MG63 (cell line): Measurements from ENCODE around the gene KLHL35. TPM values are rescaled to one million over a fixed set of nuclear protein-coding genes. Genes with fewer than 3 reads are reported as not detected.

Experiments
- DNase-seq: peaks from one replicate; pipeline ENCODE4 v3.0.0-alpha.2; 2020
- H3K27me3 ChIP-seq: fragments of 250-450 bp; sonication (Bioruptor Pico); 2 replicates; pipeline ENCODE4 v1.5.1; 2020; ENCODE audit warnings: mild to moderate bottlenecking, moderate library complexity
- H3K36me3 ChIP-seq: fragments of 250-450 bp; sonication (Bioruptor Pico); 2 replicates; pipeline ENCODE4 v1.5.1; 2020; ENCODE audit warnings: mild to moderate bottlenecking, moderate library complexity
- H3K4me3 ChIP-seq: fragments of 250-450 bp; sonication (Bioruptor Pico); 2 replicates; pipeline ENCODE4 v1.5.1; 2020; ENCODE audit warnings: mild to moderate bottlenecking, moderate library complexity
- H3K9me3 ChIP-seq: fragments of 250-450 bp; sonication (Bioruptor Pico); 2 replicates; pipeline ENCODE4 v1.5.1; 2020; ENCODE audit warnings: mild to moderate bottlenecking, moderate library complexity
- total RNA-seq: library from RNA; depleted of rRNA; stranded (reverse); fragments of >200 nt; shearing (Covaris generic); gene quantifications from 2 replicates; pipeline ENCODE4 v1.2.3, GENCODE V29; 2014; ENCODE audit warnings: low replicate concordance

The KLHL35 gene
- total RNA-seq, 1 experiment from 2014 or later, result 3.9 TPM

DNA sequence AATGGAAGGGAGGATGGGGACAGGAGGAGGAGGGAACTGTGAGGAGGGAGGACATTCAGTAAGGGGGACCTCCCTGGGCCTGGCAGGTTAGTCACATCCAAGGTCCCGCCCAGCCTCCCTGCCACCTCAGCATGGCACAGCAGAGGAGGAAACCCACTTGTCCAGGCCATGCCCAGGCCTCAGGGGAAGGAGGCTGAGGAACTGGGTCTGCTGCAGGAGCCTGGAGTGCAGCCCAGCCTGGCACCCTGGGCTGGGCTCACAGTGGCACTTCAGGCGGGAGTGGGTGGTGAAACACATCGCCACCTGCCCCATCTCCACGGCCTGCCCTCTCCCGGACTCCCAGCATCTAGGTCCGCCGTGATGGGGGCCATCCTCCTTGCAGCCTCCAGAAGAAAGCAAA is 17.2 kb upstream of the KLHL35 start:
- Histone ChIP-seq H3K9me3 (no peaks in the 10 kb centered on the region), H3K4me3 (no peak overlapping the region), H3K36me3 (no peaks in the 10 kb centered on the region), H3K27me3 (no peaks in the 10 kb centered on the region)
- no peak for DNase-seq

DNA sequence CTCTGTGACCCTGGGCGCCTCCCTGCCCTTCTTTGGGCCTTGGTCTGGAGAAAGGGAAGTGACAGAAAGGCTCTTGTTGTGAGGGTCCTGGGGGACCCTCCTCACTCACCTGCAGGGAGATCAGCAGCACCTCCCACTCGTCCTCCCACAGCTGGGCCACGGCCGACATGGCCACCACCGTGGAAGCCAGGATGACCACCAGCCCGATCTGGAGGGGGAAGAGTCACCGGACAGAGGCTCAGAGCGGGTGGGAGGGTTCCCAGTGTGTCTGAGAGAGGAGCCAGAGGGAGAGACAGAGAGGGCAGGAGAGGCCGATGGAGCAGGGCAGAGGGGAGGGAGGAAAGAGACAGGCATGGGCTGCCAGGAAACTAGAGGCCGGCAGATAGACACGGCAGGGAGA is 16.8 kb upstream of the KLHL35 start:
- Histone ChIP-seq H3K36me3 (no peaks in the 10 kb centered on the region), H3K27me3 (no peaks in the 10 kb centered on the region), H3K9me3 (no peaks in the 10 kb centered on the region), H3K4me3 (no peak overlapping the region)
- no peak for DNase-seq

DNA sequence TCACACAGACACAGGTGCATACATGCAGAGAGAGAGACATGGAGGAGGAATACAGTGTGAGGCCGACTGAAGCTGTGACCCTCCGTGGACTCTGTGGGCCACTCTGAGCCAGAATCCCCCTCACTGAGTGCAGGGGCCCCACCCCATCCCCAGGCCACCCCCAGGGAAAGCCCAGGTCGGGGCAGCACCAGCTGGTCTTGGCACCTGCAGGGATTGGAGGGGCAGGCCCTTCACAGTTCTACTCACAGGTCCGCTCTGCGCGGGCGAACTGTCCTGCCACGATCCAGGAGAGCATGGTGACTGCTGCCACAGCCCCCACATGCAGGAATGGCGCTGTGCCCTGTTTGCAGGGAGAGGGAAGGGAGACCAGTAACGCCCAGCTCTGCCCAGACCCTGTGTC is 16.3 kb upstream of the KLHL35 start:
- no peak for DNase-seq
- no peaks in the 10 kb centered on the region for H3K36me3 ChIP-seq

DNA sequence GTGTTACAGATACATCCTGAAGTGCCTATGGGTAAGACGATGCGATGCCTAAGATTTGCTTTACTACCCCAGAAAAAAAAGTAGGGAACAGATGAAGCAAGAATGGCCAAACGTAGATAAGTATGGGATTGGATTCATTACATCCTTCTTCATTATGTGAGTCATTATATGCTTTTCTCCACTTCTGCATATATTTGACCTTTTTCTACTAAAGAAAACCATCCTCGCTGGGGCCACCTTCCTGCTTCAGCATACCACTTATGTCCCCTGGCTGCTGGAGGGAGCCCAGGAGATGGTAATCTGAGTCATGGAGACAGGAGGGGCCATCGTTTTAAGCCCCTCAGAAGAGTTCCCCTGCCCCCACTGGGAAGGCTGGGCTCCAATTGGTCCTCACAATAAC is 14.4 kb upstream of the KLHL35 start:
- Histone ChIP-seq H3K4me3 (no peak overlapping the region), H3K27me3 (no peaks in the 10 kb centered on the region), H3K36me3 (no peaks in the 10 kb centered on the region), H3K9me3 (no peaks in the 10 kb centered on the region)
- DNase-seq, result no peak

More for the DNA sequence above, 16.3 kb upstream of the KLHL35 start:
- H3K9me3 ChIP-seq, result no peaks in the 10 kb centered on the region
- H3K27me3 ChIP-seq, result no peaks in the 10 kb centered on the region
- no peak overlapping the region for H3K4me3 ChIP-seq

DNA sequence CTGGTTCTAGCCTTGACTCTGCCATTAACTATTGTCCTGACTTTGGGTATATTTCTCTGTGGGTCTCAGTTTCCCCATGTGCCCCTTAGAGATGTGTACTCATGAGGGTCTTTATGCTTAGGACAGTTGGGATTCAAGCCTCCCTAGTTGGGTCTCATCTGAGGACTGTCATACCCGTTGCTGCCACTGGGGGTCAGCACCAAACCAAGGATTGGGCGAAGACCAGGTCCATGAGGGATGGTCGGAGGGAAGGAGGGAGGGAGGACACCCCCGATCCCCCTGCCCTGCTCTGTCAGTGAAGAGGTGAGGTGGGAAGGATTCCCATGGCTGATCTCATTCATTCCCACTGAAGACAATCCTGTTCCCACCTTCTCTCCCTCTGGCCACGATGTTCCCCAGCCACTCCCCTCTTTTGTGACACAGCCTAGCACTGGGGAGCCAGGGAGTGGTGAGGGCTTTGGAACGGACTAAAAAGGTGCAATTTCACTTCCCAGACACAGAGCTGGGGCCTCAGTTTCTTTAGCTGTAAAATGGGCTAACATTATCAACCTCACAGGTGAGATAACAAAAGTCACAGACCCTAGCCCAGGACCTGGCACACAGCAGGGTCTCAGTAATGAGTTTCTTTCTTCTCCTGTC is 12.4 kb upstream of the KLHL35 start:
- Histone ChIP-seq H3K4me3 (no peak overlapping the region), H3K9me3 (no peaks in the 10 kb centered on the region), H3K27me3 (no peaks in the 10 kb centered on the region), H3K36me3 (no peaks in the 10 kb centered on the region)
- peak; percentile 51 for DNase-seq

DNA sequence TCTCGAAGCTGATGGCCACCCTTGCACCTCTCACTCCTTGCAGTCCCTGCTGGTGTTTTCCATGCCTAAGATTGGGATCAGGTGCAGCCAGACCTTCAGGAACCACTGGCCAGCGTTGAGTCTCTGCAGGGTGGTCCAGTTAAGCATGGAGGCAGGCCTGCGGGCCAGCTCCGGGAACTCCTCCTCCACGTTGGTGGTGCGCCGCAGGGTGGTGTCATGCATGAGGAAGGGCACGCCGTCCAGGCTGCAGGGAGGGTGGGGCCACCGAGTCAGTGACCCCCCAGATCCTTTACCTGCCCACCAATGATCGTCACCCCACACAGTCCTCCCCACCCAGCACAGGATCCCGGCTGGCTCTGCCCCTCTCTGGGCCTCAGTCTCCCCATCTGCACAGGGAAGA is 10.0 kb upstream of the KLHL35 start:
- Histone ChIP-seq H3K27me3 (no peaks in the 10 kb centered on the region), H3K36me3 (no peaks in the 10 kb centered on the region), H3K9me3 (no peaks in the 10 kb centered on the region), H3K4me3 (no peak overlapping the region)
- DNase-seq, result no peak

DNA sequence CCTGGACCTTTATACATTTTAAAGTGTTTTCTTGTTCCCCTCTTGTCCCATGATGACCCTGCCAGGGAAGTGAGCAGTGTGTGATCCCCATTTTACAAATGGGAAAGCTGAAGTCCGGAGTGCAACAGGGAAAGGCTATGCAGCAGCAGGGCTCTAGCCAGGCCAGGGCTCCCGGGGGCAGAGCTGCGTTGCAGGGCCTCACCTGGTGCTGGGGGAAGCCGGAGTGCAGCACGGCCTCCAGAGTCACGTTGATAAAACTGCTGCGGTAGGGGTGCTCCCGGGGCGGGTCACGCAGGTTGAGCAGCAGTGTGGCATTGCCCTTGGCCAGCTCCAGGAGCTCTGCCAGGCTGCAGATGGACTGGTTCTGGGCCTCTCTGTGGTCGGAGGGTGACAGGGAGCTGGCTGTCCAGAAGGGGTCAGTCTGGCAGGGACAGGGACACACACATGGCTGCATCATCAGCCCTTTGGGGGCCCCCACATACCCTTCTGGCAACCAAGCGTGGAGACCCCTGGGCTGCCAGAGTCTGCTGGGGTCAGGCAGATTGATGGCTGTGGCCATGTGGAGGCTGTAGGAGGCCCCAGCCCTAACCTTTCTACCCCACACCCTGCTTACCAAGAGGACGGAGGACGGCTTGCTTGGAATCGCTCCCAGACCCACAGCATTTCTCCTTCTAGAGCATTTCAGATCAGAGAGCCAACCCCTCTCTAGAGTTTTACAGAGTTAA is 9.3 kb upstream of the KLHL35 start:
- no peak for DNase-seq
- no peak overlapping the region for H3K4me3 ChIP-seq
- no peaks in the 10 kb centered on the region for H3K9me3 ChIP-seq
- no peaks in the 10 kb centered on the region for H3K36me3 ChIP-seq
- H3K27me3 ChIP-seq, result no peaks in the 10 kb centered on the region

DNA sequence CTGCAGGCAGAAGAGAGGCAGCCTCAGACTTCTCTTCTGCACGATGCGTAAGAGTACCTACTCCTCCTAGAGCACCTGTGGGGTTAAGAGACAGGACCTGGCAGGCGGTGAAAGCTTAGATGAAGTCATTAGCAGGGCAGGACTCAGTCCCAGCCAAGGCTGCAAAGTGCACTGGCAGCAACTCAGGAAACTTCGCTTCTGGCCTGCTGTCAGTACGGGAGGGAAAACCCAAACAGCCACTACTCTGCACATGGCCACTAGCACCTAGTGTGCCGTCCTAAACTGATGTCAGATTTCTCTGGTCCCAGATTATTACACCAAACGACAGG is 8.8 kb upstream of the KLHL35 start:
- no peaks in the 10 kb centered on the region for H3K27me3 ChIP-seq
- DNase-seq, result no peak

DNA sequence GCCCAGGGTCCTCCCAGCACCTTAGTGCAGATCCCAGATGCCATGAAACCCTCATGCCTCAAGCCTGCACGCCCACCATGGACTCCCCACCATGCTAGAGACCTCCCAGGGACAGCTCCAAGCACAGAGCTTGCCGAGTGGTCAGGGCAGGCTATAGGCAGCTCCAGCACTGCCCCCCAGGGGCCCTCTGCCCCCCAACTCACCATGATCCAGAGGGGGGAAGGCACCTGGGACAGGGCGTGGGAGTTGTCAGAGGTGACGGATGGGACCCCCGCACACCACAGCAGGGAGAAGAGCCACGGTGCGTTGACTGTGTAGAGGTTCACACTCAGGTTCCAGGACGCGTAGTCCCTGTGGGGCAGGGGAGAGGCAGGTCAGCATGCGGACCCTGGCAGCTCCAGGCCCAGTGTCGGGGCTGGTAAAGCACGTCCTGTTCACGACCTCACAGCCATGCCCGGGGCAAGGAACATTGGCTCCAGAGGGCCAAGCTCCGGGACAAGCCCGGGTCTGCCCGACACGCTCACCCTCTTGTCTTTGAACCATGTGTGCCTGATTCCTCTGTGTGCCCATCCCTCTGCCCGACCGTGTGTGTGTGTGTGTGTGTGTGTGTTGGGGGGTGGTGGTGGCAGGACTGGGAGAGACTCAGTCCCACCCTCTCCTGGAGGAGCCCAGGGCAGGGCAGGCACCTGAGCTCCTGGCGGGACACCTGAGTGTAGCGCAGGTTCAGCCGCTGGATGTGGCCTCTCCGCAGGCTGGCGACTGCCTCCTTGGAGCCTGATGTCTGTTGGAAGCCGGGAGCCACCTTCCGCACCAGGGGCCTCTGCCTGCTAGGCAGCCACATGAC is 8.2 kb upstream of the KLHL35 start:
- no peaks in the 10 kb centered on the region for H3K9me3 ChIP-seq

More for the DNA sequence above, 8.8 kb upstream of the KLHL35 start:
- H3K36me3 ChIP-seq, result no peaks in the 10 kb centered on the region
- H3K4me3 ChIP-seq, result no peak overlapping the region
- H3K9me3 ChIP-seq, result no peaks in the 10 kb centered on the region

DNA sequence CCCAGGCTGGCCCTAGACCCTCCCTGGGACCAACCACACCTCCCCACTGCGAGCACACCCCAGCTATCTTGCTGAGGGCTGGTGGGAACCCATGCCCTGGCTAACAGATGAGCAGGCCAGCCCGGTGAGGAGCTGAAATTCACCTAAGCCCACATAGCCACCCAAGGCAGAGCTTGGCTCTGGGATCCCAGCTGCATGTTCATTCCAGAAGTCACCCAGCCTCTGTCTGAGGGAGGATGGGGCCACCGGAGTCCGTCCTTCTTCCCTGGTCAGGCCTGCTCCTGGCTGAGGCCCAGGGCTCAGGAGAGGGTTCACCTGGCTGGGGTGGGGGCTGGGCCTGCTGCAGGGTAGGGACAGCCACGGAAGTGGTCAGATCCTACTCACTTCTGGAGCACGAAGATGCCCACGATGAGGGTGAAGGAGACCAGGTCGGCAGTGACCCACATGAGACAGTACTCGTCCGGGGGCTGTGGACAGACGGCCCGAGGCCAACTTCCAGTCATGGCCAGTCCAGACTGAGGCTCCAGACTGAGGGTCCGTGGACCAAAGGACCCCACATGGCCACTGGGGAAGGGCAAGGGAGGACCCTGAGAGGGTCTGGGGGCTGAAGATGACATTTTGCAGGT is 6.6 kb upstream of the KLHL35 start:
- DNase-seq, result no peak
- Histone ChIP-seq H3K27me3 (no peaks in the 10 kb centered on the region), H3K9me3 (no peaks in the 10 kb centered on the region), H3K4me3 (no peak overlapping the region), H3K36me3 (no peaks in the 10 kb centered on the region)

More for the DNA sequence above, 8.2 kb upstream of the KLHL35 start:
- DNase-seq, result no peak
- no peaks in the 10 kb centered on the region for H3K27me3 ChIP-seq
- no peaks in the 10 kb centered on the region for H3K36me3 ChIP-seq
- no peak overlapping the region for H3K4me3 ChIP-seq

DNA sequence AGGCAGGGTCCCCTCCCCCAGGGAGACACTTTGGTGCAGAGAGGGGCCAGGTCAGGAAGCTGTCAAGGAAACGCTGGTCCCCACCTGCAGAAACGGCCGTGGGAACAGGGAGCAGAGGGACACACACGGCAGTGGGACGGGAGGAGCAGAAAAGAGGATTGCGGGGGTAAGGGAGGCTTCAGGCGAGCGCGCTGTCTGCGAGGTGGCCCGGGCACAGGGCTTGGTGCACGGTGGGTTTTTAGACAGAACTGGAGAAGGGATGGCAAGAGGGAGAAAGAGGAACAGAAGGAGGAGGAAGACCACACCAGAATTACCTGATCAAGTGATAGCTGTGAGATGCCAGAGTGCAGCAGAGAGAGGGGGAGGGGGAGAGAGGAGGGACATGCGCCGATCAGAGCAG is 6.0 kb upstream of the KLHL35 start:
- no peak overlapping the region for H3K4me3 ChIP-seq
- H3K36me3 ChIP-seq, result no peaks in the 10 kb centered on the region
- H3K27me3 ChIP-seq, result no peaks in the 10 kb centered on the region
- DNase-seq, result no peak
- no peaks in the 10 kb centered on the region for H3K9me3 ChIP-seq

DNA sequence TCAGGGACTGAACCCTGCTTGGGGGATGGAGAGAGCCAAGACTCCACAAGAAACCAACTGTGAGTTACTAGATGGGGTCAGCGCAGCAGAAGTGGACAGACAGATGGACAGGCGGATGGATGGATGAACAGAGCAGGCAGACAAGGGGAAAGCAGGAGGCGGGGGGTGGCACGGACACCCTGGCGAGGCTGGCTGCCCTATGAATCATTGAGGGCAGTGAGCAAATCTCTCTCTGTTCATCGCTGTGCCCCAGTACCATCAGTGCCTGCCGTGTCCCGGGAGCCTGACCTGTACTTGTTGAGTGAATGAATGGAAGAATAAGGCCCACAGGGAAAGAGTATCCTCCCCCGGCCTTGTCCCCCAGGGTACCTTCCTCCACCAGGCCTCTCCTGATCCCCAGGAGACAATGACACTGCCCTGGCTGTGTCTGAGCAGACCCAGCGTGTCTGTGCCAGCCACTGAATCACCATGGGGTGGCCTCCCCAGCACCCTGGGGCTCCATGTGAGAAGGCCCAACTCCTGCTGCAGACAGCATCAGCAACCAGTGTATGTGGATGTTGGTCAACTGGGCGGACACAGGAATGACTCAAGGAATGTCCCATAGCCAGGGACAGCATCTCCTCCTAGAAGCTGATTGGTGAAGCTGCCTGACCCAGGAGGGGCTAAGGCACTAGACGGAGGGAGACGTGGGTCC is 5.1 kb upstream of the KLHL35 start:
- H3K4me3 ChIP-seq, result no peak overlapping the region
- DNase-seq, result no peak
- H3K9me3 ChIP-seq, result no peaks in the 10 kb centered on the region
- no peaks in the 10 kb centered on the region for H3K36me3 ChIP-seq
- no peaks in the 10 kb centered on the region for H3K27me3 ChIP-seq

DNA sequence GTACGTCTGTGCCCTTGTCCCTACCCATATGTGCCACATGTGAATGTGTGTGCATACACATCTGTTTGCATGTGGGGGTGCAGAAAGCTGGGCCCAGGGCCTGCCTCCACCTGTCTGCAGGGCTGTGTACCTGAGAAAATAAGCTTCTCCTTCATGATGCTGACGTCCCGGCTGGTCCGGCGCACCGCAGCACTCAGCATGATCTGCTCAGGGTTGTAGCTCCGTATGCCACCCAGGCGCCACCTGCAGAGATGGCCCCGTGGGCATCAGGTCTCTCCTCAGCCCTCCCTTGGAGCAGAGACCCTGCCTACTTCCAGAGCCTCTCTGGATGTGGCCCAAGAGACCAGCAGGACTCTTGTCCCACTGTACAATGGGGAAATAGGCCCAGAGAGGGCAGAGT is 3.8 kb upstream of the KLHL35 start:
- DNase-seq, result no peak
- Histone ChIP-seq H3K27me3 (no peaks in the 10 kb centered on the region), H3K9me3 (no peaks in the 10 kb centered on the region), H3K36me3 (no peaks in the 10 kb centered on the region), H3K4me3 (no peak overlapping the region)

DNA sequence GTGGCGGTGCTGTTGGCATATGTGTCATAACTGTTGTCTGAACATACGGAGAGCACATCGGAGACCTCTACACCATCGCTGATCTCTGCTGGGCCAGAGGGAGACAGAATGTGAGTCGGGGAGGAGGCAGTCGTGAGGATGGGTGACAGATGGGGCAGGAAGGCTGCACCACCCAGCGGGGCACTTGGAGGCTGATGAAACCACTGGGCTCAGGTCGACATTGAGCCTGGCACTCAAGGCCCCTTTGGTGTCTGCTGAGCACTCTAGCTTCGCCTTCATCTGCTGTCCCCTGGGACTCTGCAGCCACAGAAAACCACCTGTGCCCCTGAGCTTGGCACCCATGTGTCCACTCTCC is 2.5 kb upstream of the KLHL35 start:
- Histone ChIP-seq H3K4me3 (no peak overlapping the region), H3K27me3 (peaks cover 3% of the 10 kb centered on the region; the same call in 1 of the 2 replicates), H3K9me3 (no peaks in the 10 kb centered on the region), H3K36me3 (no peaks in the 10 kb centered on the region)
- no peak for DNase-seq

DNA sequence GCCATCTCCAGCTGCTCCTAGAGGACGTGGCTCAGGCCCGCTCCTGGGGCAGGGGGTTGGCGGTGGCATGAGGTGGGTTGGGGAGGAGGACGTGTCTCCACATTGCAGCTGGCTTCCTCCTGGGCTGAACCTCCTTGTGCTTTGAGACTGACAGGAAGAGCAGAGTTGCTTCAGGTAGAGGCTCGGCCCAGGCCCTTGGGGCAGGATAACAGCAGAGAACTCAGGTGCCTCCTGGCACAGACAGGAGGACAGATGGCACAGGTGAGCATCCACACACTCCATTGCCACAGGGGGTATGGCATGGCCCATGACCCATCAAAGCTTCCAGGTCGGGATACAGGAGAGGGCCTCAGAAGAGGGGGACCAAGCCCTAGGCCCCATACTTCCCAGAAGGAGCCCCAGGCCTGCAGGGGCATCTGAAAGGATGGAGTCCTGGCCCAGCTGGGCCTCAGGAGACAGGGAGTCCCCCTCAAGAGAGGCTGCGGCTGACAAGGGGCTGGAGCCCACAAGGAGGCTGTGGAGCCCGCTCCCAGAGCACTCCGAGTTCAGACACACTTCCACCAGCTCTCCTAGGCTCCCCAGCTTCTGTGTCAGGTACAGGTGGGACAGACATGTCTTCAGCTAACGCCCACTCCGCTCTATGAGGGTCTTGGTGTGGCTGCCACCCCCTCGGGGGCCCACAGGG is 2.0 kb upstream of the KLHL35 start:
- H3K9me3 ChIP-seq, result no peaks in the 10 kb centered on the region
- no peaks in the 10 kb centered on the region for H3K36me3 ChIP-seq
- no peak overlapping the region for H3K4me3 ChIP-seq
- no peak for DNase-seq
- H3K27me3 ChIP-seq, result peaks cover 5% of the 10 kb centered on the region; the same call in 1 of the 2 replicates

DNA sequence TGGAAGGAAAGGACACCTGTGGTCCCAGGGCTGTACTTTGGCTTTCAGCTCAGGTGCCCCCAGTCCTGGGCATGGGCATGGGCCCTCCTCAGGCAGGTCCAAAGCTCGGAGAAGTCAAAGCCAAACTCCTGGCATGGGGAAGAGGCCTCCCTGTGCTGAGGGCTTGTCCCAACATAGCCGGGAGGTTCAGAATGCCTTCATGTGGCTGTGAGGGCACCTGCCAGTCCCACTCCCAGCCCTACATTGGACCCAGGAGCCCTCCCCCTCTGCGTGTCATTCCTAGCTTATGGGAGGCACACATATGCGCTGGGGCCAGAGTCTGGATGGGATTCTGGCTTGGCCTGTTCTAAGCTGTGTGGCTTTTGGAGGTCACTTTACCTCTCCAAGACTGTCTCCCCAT is 1.0 kb upstream of the KLHL35 start:
- no peaks in the 10 kb centered on the region for H3K9me3 ChIP-seq

More for the DNA sequence above, 1.0 kb upstream of the KLHL35 start:
- H3K36me3 ChIP-seq, result no peaks in the 10 kb centered on the region
- no peak overlapping the region for H3K4me3 ChIP-seq
- no peak for DNase-seq
- peaks cover 5% of the 10 kb centered on the region; the same call in 1 of the 2 replicates for H3K27me3 ChIP-seq
